WERI-Rb-1 (cell line): Measurements from ENCODE around the gene VEGFC.

Experiments used
- DNase-seq: peaks from one replicate; pipeline ENCODE4 v3.0.0-alpha.2; 2020
- H3K27ac ChIP-seq: fragments of 250-450 bp; sonication (Bioruptor Pico); 2 replicates; pipeline ENCODE4 v1.5.1; 2020; ENCODE audit warnings: mild to moderate bottlenecking, moderate library complexity
- H3K27me3 ChIP-seq: fragments of 250-450 bp; sonication (Bioruptor Pico); 2 replicates; pipeline ENCODE4 v1.5.1; 2021; ENCODE audit warnings: mild to moderate bottlenecking, low read depth, moderate library complexity; ENCODE audit not compliant: insufficient read depth, severe bottlenecking
- H3K36me3 ChIP-seq: fragments of 250-450 bp; sonication (Bioruptor Pico); 2 replicates; pipeline ENCODE4 v1.5.1; 2020; ENCODE audit warnings: mild to moderate bottlenecking, moderate library complexity
- H3K4me3 ChIP-seq: 2 replicates; pipeline ENCODE4 v1.5.1; 2011; ENCODE audit warnings: low read depth, mild to moderate bottlenecking, control low read depth, low read length
- H3K9me3 ChIP-seq: fragments of 250-450 bp; sonication (Bioruptor Pico); 2 replicates; pipeline ENCODE4 v1.5.1; 2021; ENCODE audit warnings: mild to moderate bottlenecking, moderate library complexity; ENCODE audit not compliant: severe bottlenecking
- CTCF ChIP-seq: IDR thresholded peaks from 2 replicates; pipeline ENCODE4 v1.5.1; 2011; ENCODE audit warnings: low read depth, mild to moderate bottlenecking, control low read depth, inconsistent platforms, low read length

VEGFC gene

GRCh38 chr4:176769514-176769913, 23.2 kb downstream of the VEGFC start:
- Histone ChIP-seq H3K27ac (no peak overlapping the region), H3K36me3 (no peaks in the 10 kb centered on the region), H3K9me3 (no peaks in the 10 kb centered on the region), H3K4me3 (no peak overlapping the region), H3K27me3 (no peaks in the 10 kb centered on the region)
- TF ChIP-seq CTCF: no peak
- DNase-seq: no peak

GRCh38 chr4:176767183-176767582, 25.5 kb downstream of the VEGFC start:
- no peak for DNase-seq
- no peaks in the 10 kb centered on the region for H3K27me3 ChIP-seq
- H3K9me3 ChIP-seq: no peaks in the 10 kb centered on the region
- no peaks in the 10 kb centered on the region for H3K36me3 ChIP-seq
- no peak for TF ChIP-seq CTCF
- no peak overlapping the region for H3K27ac ChIP-seq
- no peak overlapping the region for H3K4me3 ChIP-seq

GRCh38 chr4:176762661-176763308, 29.9 kb downstream of the VEGFC start:
- Histone ChIP-seq H3K27ac (no peak overlapping the region), H3K36me3 (no peaks in the 10 kb centered on the region), H3K9me3 (no peaks in the 10 kb centered on the region), H3K4me3 (no peak overlapping the region), H3K27me3 (no peaks in the 10 kb centered on the region)
- TF ChIP-seq CTCF: no peak
- DNase-seq: no peak

GRCh38 chr4:176761872-176762271, 30.9 kb downstream of the VEGFC start:
- Histone ChIP-seq H3K27ac (no peak overlapping the region), H3K4me3 (no peak overlapping the region), H3K36me3 (no peaks in the 10 kb centered on the region), H3K27me3 (no peaks in the 10 kb centered on the region), H3K9me3 (no peaks in the 10 kb centered on the region)
- no peak for TF ChIP-seq CTCF
- no peak for DNase-seq

- no peak overlapping the region for H3K27ac ChIP-seq
- no peaks in the 10 kb centered on the region for H3K9me3 ChIP-seq
Observed at GRCh38 chr4:176760471-176760870, 32.3 kb downstream of the VEGFC start.

More at GRCh38 chr4:176760471-176760870, 32.3 kb downstream of the VEGFC start:
- no peaks in the 10 kb centered on the region for H3K27me3 ChIP-seq
- DNase-seq: no peak
- no peak for TF ChIP-seq CTCF
- no peaks in the 10 kb centered on the region for H3K36me3 ChIP-seq
- H3K4me3 ChIP-seq: no peak overlapping the region
